GM19452 (cell line): ENCODE results near the gene PPHLN1.
A peak's percentile ranks its signal among the peaks of the same experiment; 100 is the strongest.

ENCODE experiments used
- ATAC-seq: cut with Tn5 transposase; IDR thresholded peaks from one replicate; pipeline ENCODE4 v1.9.1; 2021; ENCODE audit not compliant: unreplicated experiment

Gene PPHLN1

GRCh38 chr12:42428850-42429249 lies 102.9 kb downstream of the PPHLN1 start:
- ATAC-seq, result no peak

DNA sequence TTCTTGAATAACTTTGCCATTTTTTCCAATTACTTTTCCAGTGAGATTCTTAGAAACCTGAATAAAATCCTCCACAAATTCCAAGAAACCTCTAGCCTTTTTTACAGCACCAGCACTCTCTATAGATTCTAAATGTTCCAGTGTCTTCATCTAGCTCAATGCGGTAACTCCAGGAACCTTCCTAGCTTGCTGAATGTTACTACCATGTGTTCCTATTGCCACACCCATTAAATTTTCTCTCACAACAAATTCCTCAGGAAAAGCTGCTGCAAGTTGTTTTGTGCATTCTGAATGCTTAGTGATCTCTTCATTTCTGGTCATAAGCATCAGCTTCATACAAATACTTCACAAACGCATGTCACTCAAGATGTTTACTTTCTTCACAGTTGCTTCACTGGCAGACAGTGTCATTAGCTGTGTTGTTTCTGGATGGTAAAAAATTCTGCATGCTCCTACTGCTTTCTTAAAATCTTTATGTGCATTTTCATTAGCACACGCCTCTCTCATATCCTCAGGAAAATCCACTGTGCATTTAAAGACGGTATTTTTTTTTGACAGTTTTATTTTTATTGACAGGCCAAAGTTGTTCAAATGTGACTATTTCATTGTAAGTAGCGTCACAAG lies 106.7 kb downstream of the PPHLN1 start:
- no peak for ATAC-seq

- ATAC-seq, result no peak
Observed at GRCh38 chr12:42440608-42441007, 114.6 kb downstream of the PPHLN1 start.

GRCh38 chr12:42442311-42442759 lies 116.4 kb downstream of the PPHLN1 start:
- ATAC-seq, result no peak

DNA sequence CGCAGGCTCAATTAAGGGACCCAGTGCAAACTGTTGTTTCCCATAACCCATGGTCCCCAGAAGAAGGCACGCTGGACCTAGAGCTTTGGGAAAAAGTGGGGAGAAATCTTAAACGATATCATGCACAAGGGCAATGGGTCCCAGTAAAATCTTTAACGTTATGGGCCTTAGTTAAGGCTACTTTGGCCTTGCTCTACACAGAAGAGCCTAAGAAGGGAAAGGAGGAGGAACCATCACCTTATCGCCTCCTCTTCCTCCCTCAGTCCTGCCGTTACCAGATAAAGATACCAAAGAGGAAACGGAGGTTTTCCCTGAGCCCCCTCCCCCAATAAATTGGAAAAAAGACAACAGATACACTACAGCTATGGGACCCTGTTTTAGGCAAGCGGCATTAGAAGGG lies 116.9 kb downstream of the PPHLN1 start:
- ATAC-seq, result no peak

GRCh38 chr12:42444192-42444943 lies 118.4 kb downstream of the PPHLN1 start:
- no peak for ATAC-seq

DNA sequence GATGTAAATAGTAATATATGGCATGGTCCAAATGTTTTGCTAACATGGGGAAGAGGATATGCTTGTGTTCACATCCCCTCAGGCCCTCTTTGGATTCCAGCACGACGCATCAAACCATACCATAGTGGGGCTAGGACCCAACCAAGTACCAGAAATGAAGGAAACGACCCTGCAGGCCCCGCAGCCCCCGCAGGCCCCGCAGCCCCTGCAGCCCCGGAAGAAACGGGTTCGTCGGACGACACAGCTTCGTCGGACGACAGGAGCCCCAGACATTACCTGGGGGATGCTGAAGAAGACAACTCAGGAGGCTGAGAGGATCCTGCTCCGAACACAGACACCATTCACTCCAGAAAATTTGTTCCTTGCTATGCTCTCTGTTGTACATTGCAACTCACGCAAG lies 119.9 kb downstream of the PPHLN1 start:
- no peak for ATAC-seq

- no peak for ATAC-seq
Observed at GRCh38 chr12:42446761-42447160, 120.8 kb downstream of the PPHLN1 start.

DNA sequence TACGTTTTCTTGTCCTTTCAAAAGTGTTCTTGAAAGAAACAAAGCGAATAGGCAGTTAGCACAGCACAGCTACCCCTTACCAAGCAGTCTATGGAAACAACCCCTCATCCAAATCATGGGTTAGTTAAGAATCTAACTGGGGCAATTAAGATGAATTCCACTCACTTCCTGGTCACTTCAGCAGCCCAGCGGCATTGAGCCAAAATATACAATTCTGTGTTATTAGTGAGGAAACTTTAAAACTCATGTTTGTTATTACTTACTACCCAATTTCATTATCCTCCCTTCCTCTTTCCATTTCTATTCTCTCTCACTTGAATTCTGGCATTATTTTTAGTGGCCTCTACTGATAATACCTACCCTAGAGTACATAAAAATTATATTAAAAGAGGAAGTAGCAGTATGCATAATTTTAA lies 121.4 kb downstream of the PPHLN1 start:
- ATAC-seq, result no peak

- no peak for ATAC-seq
Observed at GRCh38 chr12:42448841-42449240, 122.9 kb downstream of the PPHLN1 start.

- no peak for ATAC-seq
Observed at GRCh38 chr12:42450248-42450647, 124.3 kb downstream of the PPHLN1 start.

DNA sequence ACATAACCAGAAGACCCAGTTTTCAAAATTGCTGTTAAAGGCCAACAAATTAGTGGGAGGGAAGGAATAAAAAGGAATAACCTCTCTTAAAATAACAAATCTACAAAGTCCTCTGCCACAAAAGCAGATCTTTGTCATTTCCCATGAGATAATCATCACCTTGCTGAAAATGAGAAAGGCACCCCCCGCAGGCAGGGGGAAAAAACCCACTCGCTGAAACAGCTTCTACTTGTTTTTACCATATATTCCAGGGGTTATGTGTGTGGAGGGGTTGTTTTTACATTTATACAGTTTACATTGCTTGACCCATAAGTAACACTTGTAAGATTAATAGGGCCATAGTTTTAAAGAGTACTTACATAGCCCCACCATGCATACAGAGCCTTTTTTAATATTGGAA lies 132.6 kb downstream of the PPHLN1 start:
- ATAC-seq, result no peak

DNA sequence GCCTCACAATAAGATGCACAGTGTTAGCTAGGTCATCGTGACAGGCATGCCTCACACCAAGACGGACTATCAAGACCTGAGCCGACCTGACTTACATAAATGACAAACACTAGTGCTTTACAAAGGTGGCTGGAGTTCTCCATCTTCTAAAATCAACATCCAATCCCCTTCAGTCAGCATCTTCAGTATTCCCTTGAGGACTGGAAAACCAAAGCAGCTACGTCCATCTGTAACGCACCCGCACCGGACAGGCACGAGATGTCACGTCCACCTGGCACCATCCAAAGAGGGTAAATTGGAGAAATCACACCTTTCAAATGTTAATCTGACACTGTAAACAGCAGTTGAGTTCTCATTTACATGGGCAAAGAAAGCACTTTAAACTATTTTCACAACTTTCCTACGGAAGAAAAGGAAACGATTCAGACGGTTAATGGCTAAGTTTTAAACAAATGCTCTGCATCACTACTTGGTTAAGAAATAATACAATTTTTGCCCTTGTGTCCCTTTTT lies 133.4 kb downstream of the PPHLN1 start:
- no peak for ATAC-seq

DNA sequence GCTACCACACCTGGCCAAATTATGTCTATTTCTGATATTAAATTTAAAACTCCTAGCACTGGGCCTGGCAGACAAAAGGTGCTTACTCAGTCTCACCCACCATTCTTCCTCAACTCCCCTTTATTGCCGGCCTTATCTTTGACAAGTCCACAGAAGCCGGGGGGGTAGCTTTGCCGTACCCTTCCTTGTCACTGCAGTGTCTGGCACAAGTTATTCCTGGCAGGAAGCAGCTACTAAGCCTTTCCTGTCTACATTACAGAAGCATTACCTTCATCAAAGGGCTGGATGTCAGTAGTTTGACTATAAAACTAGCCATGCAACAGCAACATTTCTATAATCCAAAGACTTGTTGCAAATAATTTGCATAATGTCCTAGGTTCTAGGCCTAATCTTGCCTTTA lies 136.5 kb downstream of the PPHLN1 start:
- no peak for ATAC-seq

GRCh38 chr12:42463671-42464070 lies 137.7 kb downstream of the PPHLN1 start:
- ATAC-seq, result no peak

- no peak for ATAC-seq
Observed at GRCh38 chr12:42468341-42468821, 142.4 kb downstream of the PPHLN1 start.

DNA sequence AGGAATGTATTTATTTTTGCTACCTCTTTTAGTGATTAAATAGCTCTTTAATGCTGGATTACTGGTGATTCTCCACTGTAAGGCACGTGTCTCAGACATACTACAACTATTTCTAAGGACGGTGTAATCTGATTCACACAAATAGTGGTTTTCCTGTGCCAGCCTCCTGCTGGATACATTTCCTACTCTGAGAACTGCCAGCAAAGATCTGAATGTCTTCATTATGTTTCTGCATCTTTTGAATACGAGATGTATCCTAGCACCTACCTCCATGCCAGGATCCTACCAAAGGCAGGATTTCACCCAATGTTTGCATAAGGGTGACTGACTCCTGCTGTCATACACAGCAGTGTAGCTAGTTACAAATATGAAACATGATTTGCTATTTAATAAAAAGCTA lies 143.0 kb downstream of the PPHLN1 start:
- no peak for ATAC-seq

DNA sequence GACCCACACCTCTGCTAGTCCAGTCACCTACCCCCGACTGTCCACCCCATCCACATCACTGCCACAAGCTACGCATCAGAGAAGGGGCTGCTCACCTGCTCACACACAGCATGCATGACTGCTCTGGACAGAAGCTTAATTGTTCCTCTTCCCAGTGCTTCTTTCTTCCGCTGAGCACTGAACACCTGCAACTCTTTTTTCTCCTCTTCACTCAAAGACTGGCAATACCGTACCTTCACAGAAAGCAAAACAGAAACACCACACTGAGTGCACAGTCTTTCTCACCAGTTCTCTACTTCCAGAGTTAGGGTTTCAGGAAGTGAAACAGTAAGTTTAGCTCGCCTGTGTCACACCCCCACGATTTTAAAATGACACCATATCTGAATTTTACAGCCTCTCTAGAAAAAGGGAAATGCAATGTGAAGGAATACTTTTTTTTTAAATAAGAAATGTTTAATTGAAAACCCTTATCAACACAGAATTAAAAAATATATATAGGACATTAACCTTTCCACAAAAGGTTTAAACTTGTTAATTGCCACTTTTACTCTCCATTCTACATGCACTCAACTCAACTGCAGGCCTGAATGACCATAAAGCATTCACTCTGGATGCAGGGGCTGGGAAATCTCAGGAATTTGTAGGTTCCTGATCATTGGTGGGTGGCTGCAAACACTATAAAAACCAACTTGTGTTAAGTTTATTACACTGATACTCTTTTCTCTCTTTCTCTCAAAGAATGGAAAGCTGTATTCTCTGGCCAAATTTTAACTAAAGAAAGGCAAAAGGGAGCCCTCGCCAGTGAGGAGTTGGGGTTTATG lies 143.6 kb downstream of the PPHLN1 start:
- ATAC-seq, result peak; percentile 96

GRCh38 chr12:42472376-42472775 lies 146.4 kb downstream of the PPHLN1 start:
- ATAC-seq, result no peak

- ATAC-seq, result no peak
Observed at GRCh38 chr12:42473130-42473529, 147.2 kb downstream of the PPHLN1 start.

DNA sequence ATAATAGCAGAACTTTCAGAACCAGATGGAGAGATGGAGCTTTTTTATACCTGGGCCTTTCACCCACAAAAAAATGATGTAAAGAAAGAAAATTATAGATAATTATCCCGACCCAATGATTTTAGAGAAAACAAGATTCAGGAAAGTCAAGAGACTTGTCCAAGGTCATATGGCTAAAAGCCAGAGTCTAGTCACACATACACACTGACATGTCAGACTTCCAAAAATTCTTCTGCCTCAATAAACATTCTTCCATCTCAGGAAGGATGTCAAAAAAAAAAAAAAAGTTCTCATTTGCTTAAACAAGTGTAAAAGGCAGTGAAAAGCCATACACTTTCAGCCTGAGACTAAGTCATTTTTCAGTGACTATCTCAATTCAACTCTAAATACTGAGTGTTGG lies 147.6 kb downstream of the PPHLN1 start:
- ATAC-seq, result no peak
